ENCODE results near the gene RBM4. TPM values are rescaled to one million over a fixed set of nuclear protein-coding genes. Genes with fewer than 3 reads are reported as not detected.

The RBM4 gene
- total and polyA plus RNA-seq, 2 of the 13 experiments (the other 11 are each of a cell fraction or from before 2014, with no cell fraction given), result 126 to 136 TPM

DNA sequence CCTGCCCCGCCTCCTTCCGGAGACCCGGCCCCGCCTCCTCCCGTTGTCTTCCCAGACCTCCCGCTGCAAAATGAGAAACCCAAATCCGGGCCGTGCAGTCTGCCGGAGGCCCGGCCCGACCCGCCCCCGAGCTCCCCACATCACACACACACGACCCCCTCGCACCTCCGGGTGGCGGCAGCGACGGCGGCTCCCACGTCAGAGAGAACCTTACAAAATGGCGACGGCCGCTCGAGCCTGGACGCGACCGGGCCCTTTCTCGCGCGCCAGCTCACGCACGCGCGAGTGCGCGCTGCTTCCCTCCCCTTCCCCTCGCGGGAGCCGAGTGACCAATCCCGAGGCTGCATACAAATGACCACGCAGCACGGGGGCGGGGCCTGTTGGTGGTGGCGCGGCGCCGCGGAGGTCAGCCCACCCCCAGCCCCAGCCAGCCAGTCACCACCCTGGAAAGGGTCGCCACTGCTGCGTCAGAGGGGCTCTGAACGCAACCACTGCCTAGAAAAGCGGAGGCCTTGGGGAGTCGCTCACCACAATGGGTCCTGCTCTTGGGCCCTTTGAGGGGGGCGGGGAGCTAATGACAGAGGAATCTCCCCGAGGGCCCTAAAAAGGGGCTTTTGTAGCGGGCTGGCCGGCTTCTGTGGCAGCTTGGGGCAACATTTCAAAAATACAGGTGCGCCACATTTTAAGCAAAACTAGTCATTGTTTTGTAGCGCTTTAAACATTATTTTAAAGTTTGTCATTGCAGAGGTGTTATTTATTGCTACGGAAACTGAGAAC, 39.3 kb downstream of the RBM4 start, which contains the start of gene RBM4B (continued):
- TF ChIP-seq, protein P1, sequence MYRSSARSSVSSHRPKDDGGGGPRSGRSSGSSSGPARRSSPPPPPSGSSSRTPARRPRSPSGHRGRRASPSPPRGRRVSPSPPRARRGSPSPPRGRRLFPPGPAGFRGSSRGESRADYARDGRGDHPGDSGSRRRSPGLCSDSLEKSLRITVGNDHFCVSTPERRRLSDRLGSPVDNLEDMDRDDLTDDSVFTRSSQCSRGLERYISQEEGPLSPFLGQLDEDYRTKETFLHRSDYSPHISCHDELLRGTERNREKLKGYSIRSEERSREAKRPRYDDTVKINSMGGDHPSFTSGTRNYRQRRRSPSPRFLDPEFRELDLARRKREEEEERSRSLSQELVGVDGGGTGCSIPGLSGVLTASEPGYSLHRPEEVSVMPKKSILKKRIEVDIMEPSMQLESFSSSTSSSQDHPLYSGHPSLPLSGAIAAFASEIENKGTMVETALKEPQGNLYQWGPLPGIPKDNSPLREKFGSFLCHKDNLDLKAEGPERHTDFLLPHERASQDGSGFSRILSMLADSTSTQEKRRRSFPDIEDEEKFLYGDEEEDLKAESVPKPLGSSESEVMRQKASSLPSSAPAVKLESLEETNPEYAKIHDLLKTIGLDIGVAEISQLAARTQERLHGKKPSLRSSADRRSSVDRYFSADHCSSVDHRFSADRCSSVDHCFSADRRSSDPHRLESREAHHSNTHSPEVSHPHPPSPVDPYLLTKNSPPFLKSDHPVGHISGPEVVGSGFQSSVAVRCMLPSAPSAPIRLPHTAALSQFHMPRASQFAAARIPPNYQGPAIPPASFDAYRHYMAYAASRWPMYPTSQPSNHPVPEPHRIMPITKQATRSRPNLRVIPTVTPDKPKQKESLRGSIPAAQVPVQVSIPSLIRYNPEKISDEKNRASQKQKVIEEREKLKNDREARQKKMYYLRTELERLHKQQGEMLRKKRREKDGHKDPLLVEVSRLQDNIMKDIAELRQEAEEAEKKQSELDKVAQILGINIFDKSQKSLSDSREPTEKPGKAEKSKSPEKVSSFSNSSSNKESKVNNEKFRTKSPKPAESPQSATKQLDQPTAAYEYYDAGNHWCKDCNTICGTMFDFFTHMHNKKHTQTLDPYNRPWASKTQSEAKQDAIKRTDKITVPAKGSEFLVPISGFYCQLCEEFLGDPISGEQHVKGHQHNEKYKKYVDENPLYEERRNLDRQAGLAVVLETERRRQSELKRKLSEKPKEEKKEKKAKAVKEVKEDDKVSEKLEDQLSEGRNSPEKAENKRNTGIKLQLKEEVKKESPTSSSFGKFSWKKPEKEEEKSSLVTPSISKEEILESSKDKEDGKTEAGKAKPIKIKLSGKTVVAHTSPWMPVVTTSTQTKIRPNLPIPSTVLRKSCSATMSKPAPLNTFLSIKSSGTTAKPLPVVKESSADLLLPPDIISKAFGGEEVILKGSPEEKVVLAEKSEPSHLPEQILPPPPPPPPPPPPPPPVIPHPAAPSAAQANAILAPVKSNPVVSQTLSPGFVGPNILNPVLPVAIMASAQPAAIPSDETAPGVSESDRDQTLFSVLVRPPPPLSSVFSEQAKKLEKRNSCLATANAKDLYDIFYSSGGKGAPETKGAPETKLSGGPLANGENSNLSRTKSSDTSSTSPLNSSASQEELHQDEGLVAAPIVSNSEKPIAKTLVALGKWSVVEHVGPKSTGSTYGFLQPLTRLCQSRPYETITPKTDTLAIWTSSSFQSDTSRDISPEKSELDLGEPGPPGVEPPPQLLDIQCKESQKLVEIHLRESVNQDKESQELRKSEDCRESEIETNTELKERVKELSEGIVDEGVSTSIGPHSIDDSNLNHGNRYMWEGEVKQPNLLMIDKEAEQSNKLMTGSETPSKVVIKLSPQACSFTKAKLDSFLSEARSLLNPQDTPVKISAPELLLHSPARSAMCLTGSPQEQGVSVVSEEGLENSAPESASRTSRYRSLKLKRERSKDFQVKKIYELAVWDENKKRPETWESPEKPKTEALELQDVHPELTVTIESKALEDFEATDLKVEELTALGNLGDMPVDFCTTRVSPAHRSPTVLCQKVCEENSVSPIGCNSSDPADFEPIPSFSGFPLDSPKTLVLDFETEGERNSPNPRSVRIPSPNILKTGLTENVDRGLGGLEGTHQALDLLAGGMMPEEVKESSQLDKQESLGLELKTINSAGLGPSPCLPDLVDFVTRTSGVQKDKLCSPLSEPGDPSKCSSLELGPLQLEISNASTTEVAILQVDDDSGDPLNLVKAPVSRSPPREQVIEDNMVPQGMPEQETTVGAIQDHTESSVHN (CRISPR knock-in tag; IDR thresholded peaks at IDR 0.05), result 0 out of 2 replicates have a peak, but pooled peaks have one; percentile 68
- TF ChIP-seq, protein P2, sequence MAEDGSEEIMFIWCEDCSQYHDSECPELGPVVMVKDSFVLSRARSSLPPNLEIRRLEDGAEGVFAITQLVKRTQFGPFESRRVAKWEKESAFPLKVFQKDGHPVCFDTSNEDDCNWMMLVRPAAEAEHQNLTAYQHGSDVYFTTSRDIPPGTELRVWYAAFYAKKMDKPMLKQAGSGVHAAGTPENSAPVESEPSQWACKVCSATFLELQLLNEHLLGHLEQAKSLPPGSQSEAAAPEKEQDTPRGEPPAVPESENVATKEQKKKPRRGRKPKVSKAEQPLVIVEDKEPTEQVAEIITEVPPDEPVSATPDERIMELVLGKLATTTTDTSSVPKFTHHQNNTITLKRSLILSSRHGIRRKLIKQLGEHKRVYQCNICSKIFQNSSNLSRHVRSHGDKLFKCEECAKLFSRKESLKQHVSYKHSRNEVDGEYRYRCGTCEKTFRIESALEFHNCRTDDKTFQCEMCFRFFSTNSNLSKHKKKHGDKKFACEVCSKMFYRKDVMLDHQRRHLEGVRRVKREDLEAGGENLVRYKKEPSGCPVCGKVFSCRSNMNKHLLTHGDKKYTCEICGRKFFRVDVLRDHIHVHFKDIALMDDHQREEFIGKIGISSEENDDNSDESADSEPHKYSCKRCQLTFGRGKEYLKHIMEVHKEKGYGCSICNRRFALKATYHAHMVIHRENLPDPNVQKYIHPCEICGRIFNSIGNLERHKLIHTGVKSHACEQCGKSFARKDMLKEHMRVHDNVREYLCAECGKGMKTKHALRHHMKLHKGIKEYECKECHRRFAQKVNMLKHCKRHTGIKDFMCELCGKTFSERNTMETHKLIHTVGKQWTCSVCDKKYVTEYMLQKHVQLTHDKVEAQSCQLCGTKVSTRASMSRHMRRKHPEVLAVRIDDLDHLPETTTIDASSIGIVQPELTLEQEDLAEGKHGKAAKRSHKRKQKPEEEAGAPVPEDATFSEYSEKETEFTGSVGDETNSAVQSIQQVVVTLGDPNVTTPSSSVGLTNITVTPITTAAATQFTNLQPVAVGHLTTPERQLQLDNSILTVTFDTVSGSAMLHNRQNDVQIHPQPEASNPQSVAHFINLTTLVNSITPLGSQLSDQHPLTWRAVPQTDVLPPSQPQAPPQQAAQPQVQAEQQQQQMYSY (CRISPR knock-in tag; IDR thresholded peaks at IDR 0.05), result no peak
- no peak for TF ChIP-seq ZNF563 (CRISPR knock-in tag; IDR thresholded peaks at IDR 0.05)
- TF ChIP-seq GATA4 (IDR thresholded peaks at IDR 0.05; ENCODE audit: borderline replicate concordance, low read depth), result no peak
- TF ChIP-seq, protein P3, sequence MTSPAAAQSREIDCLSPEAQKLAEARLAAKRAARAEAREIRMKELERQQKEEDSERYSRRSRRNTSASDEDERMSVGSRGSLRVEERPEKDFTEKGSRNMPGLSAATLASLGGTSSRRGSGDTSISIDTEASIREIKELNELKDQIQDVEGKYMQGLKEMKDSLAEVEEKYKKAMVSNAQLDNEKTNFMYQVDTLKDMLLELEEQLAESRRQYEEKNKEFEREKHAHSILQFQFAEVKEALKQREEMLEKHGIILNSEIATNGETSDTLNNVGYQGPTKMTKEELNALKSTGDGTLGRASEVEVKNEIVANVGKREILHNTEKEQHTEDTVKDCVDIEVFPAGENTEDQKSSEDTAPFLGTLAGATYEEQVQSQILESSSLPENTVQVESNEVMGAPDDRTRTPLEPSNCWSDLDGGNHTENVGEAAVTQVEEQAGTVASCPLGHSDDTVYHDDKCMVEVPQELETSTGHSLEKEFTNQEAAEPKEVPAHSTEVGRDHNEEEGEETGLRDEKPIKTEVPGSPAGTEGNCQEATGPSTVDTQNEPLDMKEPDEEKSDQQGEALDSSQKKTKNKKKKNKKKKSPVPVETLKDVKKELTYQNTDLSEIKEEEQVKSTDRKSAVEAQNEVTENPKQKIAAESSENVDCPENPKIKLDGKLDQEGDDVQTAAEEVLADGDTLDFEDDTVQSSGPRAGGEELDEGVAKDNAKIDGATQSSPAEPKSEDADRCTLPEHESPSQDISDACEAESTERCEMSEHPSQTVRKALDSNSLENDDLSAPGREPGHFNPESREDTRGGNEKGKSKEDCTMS (CRISPR knock-in tag; conservative IDR thresholded peaks at IDR 0.05), result no peak
- TF ChIP-seq, protein P4, sequence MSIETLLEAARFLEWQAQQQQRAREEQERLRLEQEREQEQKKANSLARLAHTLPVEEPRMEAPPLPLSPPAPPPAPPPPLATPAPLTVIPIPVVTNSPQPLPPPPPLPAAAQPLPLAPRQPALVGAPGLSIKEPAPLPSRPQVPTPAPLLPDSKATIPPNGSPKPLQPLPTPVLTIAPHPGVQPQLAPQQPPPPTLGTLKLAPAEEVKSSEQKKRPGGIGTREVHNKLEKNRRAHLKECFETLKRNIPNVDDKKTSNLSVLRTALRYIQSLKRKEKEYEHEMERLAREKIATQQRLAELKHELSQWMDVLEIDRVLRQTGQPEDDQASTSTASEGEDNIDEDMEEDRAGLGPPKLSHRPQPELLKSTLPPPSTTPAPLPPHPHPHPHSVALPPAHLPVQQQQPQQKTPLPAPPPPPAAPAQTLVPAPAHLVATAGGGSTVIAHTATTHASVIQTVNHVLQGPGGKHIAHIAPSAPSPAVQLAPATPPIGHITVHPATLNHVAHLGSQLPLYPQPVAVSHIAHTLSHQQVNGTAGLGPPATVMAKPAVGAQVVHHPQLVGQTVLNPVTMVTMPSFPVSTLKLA (IDR thresholded peaks at IDR 0.05), result peak; percentile 37; the same call in 1 of the 2 replicates
- TF ChIP-seq ZNF292 (CRISPR knock-in tag; IDR thresholded peaks at IDR 0.05; ENCODE audit: borderline replicate concordance, low read depth), result no peak
- peak; percentile 78 for TF ChIP-seq RBM39 (IDR thresholded peaks at IDR 0.05; ENCODE audit: low read depth, low read length, poor library complexity, severe bottlenecking)
- no peak for TF ChIP-seq CC2D1A (CRISPR knock-in tag; IDR thresholded peaks at IDR 0.05)
- no peak for TF ChIP-seq RFXANK (CRISPR knock-in tag; IDR thresholded peaks at IDR 0.05)
- peak; percentile 70 for TF ChIP-seq TAF1 (CRISPR knock-in tag; IDR thresholded peaks at IDR 0.05)

Measured in HepG2 (cell line).